Measurements from ENCODE around the gene SELENOF.
"Not testable (repeated sequence)": the region's sequence is repeated elsewhere in the genome, so short reads cannot be mapped to it uniquely, and the experiment has no call there.

The SELENOF gene

GRCh38 chr1:86915737-86916235 lies 1.9 kb upstream of the SELENOF start:
- DNase-seq, result no peak

GRCh38 chr1:86914998-86915736 lies 1.2 kb upstream of the SELENOF start:
- DNase-seq, result peak; percentile 71

GRCh38 chr1:86914601-86914997 lies 673 bp upstream of the SELENOF start, which contains the start of gene HS2ST1:
Gene HS2ST1, plus strand, starts transcription at chr1:86914635.
- no peak for DNase-seq

GRCh38 chr1:86913399-86913895 lies 479 bp downstream of the SELENOF start:
- peak; percentile 47 for DNase-seq

GRCh38 chr1:86912281-86912900 lies 1.5 kb downstream of the SELENOF start:
- DNase-seq, result no peak

GRCh38 chr1:86906419-86906818 lies 7.5 kb downstream of the SELENOF start:
- DNase-seq, result no peak

- no peak for DNase-seq
Observed at GRCh38 chr1:86905875-86906274, 8.1 kb downstream of the SELENOF start.

- not testable (repeated sequence) for DNase-seq
Observed at GRCh38 chr1:86899401-86899800, 14.5 kb downstream of the SELENOF start.

GRCh38 chr1:86888327-86888726 lies 25.6 kb downstream of the SELENOF start:
- no peak for DNase-seq

GRCh38 chr1:86887479-86888162 lies 26.3 kb downstream of the SELENOF start:
- DNase-seq, result no peak

GRCh38 chr1:86875722-86876121 lies 38.2 kb downstream of the SELENOF start:
- DNase-seq, result no peak

- no peak for DNase-seq
Observed at GRCh38 chr1:86872086-86872485, 41.8 kb downstream of the SELENOF start.

- no peak for DNase-seq
Observed at GRCh38 chr1:86871001-86871400, 42.9 kb downstream of the SELENOF start.

- no peak for DNase-seq
Observed at GRCh38 chr1:86868477-86868876, 45.4 kb downstream of the SELENOF start.

- DNase-seq, result not testable (repeated sequence)
Observed at GRCh38 chr1:86867278-86867677, 46.6 kb downstream of the SELENOF start.

- DNase-seq, result no peak
Observed at GRCh38 chr1:86866665-86867064, 47.3 kb downstream of the SELENOF start.

GRCh38 chr1:86865973-86866637 lies 47.8 kb downstream of the SELENOF start:
- DNase-seq, result no peak

- DNase-seq, result no peak
Observed at GRCh38 chr1:86862920-86863319, 51.0 kb downstream of the SELENOF start.

GRCh38 chr1:86861424-86861823 lies 52.5 kb downstream of the SELENOF start:
- DNase-seq, result no peak

GRCh38 chr1:86860424-86860823 lies 53.5 kb downstream of the SELENOF start:
- DNase-seq, result no peak

- DNase-seq, result no peak
Observed at GRCh38 chr1:86860020-86860419, 53.9 kb downstream of the SELENOF start.

- no peak for DNase-seq
Observed at GRCh38 chr1:86858524-86859261, 55.2 kb downstream of the SELENOF start.

All from NCI-H146 (cell line).